GM23338 (cell line): ENCODE data around the gene ITGA2. TPM values are rescaled to one million over a fixed set of nuclear protein-coding genes. Genes with fewer than 3 reads are reported as not detected.

Experiments used
- ATAC-seq: fragments of 200-7000 bp; cut with Tn5 transposase; 3 replicates; pipeline ENCODE4 v1.9.1; 2020
- DNase-seq: peaks from one replicate; pipeline ENCODE4 v3.0.0-alpha.2; 2015; ENCODE audit warnings: low spot score
- H2AFZ ChIP-seq: fragments of 200-600 bp; sonication (generic); 2 replicates; pipeline ENCODE4 v1.8.0; 2016; ENCODE audit warnings: antibody characterized with exemption, mild to moderate bottlenecking, moderate library complexity
- H3F3A ChIP-seq: fragments of 200-600 bp; sonication (generic); replicated peaks from 2 replicates; pipeline ENCODE4 v1.8.0; 2017; ENCODE audit warnings: antibody characterized with exemption, mixed run types, low read depth
- H3K27ac ChIP-seq: fragments of 200-600 bp; sonication (generic); 2 replicates; pipeline ENCODE4 v1.6.1; 2016; ENCODE audit warnings: low read depth
- H3K27me3 ChIP-seq: fragments of 200-600 bp; sonication (generic); 2 replicates; pipeline ENCODE4 v1.8.0; 2016; ENCODE audit warnings: mild to moderate bottlenecking, mixed run types, moderate library complexity; ENCODE audit not compliant: insufficient read depth
- H3K36me3 ChIP-seq: fragments of 200-600 bp; sonication (generic); 2 replicates; pipeline ENCODE4 v1.8.0; 2016; ENCODE audit warnings: mild to moderate bottlenecking; ENCODE audit not compliant: insufficient read depth
- H3K4me1 ChIP-seq: fragments of 200-600 bp; sonication (generic); 2 replicates; pipeline ENCODE4 v1.8.0; 2016; ENCODE audit warnings: mild to moderate bottlenecking, moderate library complexity; ENCODE audit not compliant: insufficient read depth
- H3K4me2 ChIP-seq: fragments of 200-600 bp; sonication (generic); 2 replicates; pipeline ENCODE4 v1.7.1; 2017; ENCODE audit warnings: mixed run types
- H3K4me3 ChIP-seq: fragments of 200-600 bp; sonication (generic); 2 replicates; pipeline ENCODE4 v1.6.1; 2016; ENCODE audit warnings: mixed run types
- H3K79me2 ChIP-seq: fragments of 200-600 bp; sonication (generic); replicated peaks from 2 replicates; pipeline ENCODE4 v1.8.0; 2017; ENCODE audit warnings: mild to moderate bottlenecking; ENCODE audit not compliant: insufficient read depth
- H3K9me2 ChIP-seq: fragments of 200-600 bp; sonication (generic); 2 replicates; pipeline ENCODE4 v1.8.0; 2017; ENCODE audit not compliant: insufficient read depth
- H4K20me1 ChIP-seq: fragments of 200-600 bp; sonication (generic); replicated peaks from 2 replicates; pipeline ENCODE4 v1.8.0; 2017; ENCODE audit warnings: mild to moderate bottlenecking; ENCODE audit not compliant: insufficient read depth
- H3K27ac Mint-ChIP-seq: 2 replicates; pipeline ENCODE4 v1.8.0; 2020; ENCODE audit warnings: inconsistent platforms, mild to moderate bottlenecking, moderate library complexity, mixed read lengths
- H3K27me3 Mint-ChIP-seq: 3 replicates; pipeline ENCODE4 v1.8.0; 2022; ENCODE audit warnings: low read depth, mild to moderate bottlenecking, moderate library complexity, mixed read lengths, inconsistent platforms; ENCODE audit not compliant: insufficient read depth, poor library complexity
- H3K36me3 Mint-ChIP-seq: 3 replicates; pipeline ENCODE4 v1.8.0; 2021; ENCODE audit warnings: low read depth, mild to moderate bottlenecking, inconsistent platforms, moderate library complexity, mixed read lengths
- H3K4me1 Mint-ChIP-seq: 3 replicates; pipeline ENCODE4 v1.8.0; 2020; ENCODE audit warnings: mild to moderate bottlenecking, inconsistent platforms, mixed read lengths
- H3K4me3 Mint-ChIP-seq: 3 replicates; pipeline ENCODE4 v1.8.0; 2021; ENCODE audit warnings: moderate library complexity, mild to moderate bottlenecking, inconsistent platforms, mixed read lengths
- H3K9me3 Mint-ChIP-seq: 3 replicates; pipeline ENCODE4 v1.8.0; 2020; ENCODE audit warnings: moderate library complexity, mild to moderate bottlenecking, inconsistent platforms, mixed read lengths
- ETS1 ChIP-seq: IDR thresholded peaks from 2 replicates; pipeline ENCODE4 v1.6.1; 2016; ENCODE audit warnings: antibody characterized with exemption
- EZH2 ChIP-seq: fragments of 200-600 bp; sonication (generic); IDR thresholded peaks from one replicate; pipeline ENCODE4 v1.8.0; 2017; ENCODE audit warnings: antibody characterized with exemption, mild to moderate bottlenecking, low read depth; ENCODE audit not compliant: unreplicated experiment
- EZH2phosphoT487 ChIP-seq: fragments of 200-600 bp; sonication (generic); IDR thresholded peaks from one replicate; pipeline ENCODE4 v1.8.1; 2018; ENCODE audit warnings: antibody characterized with exemption; ENCODE audit not compliant: unreplicated experiment
- JUNB ChIP-seq: IDR thresholded peaks from one replicate; pipeline ENCODE4 v1.6.1; 2016; ENCODE audit warnings: antibody characterized with exemption; ENCODE audit not compliant: unreplicated experiment
- NANOG ChIP-seq: IDR thresholded peaks from 2 replicates; pipeline ENCODE4 v1.6.1; 2016; ENCODE audit warnings: antibody characterized with exemption, borderline replicate concordance
- POLR2AphosphoS5 ChIP-seq: IDR thresholded peaks from 2 replicates; pipeline ENCODE4 v1.6.1; 2016; ENCODE audit warnings: antibody characterized with exemption, low read depth
- ZNF114 ChIP-seq: fragments of 250-450 bp; sonication (Bioruptor Pico); IDR thresholded peaks from 2 replicates; pipeline ENCODE4 v1.5.0; 2020; ENCODE audit warnings: mild to moderate bottlenecking, moderate library complexity
- ZNF331 ChIP-seq: fragments of 250-450 bp; sonication (Bioruptor Pico); IDR thresholded peaks from 2 replicates; pipeline ENCODE4 v1.5.0; 2020; ENCODE audit warnings: low read depth, mild to moderate bottlenecking, moderate library complexity
- ZNF462 ChIP-seq: fragments of 250-450 bp; sonication (Bioruptor Pico); IDR thresholded peaks from 2 replicates; pipeline ENCODE4 v1.5.0; 2020; ENCODE audit warnings: mild to moderate bottlenecking, moderate library complexity
- polyA plus RNA-seq: library from polyadenylated mRNA; unstranded; fragments of >200 nt; fragmentation: Nextera tagmentation; extraction: Ambion mirVana; gene quantifications from 2 replicates; pipeline ENCODE4 v1.2.1, GENCODE V29; 2016
- total RNA-seq: library from RNA; depleted of rRNA; stranded (reverse); fragments of >200 nt; shearing (Covaris generic); gene quantifications from 2 replicates; pipeline ENCODE4 v1.2.3, GENCODE V29; 2014
- TF ChIP-seq, protein P1 (sequence below): IDR thresholded peaks from one replicate; pipeline ENCODE4 v1.6.1; 2018; ENCODE audit warnings: antibody characterized with exemption; ENCODE audit not compliant: unreplicated experiment

The ITGA2 gene
- total and polyA plus RNA-seq, 2 experiments from 2014 or later, result 2.6 to 7.1 TPM

GRCh38 chr5:53017383-53017782 lies 28.2 kb downstream of the ITGA2 start (continued):
- TF ChIP-seq, protein P1, sequence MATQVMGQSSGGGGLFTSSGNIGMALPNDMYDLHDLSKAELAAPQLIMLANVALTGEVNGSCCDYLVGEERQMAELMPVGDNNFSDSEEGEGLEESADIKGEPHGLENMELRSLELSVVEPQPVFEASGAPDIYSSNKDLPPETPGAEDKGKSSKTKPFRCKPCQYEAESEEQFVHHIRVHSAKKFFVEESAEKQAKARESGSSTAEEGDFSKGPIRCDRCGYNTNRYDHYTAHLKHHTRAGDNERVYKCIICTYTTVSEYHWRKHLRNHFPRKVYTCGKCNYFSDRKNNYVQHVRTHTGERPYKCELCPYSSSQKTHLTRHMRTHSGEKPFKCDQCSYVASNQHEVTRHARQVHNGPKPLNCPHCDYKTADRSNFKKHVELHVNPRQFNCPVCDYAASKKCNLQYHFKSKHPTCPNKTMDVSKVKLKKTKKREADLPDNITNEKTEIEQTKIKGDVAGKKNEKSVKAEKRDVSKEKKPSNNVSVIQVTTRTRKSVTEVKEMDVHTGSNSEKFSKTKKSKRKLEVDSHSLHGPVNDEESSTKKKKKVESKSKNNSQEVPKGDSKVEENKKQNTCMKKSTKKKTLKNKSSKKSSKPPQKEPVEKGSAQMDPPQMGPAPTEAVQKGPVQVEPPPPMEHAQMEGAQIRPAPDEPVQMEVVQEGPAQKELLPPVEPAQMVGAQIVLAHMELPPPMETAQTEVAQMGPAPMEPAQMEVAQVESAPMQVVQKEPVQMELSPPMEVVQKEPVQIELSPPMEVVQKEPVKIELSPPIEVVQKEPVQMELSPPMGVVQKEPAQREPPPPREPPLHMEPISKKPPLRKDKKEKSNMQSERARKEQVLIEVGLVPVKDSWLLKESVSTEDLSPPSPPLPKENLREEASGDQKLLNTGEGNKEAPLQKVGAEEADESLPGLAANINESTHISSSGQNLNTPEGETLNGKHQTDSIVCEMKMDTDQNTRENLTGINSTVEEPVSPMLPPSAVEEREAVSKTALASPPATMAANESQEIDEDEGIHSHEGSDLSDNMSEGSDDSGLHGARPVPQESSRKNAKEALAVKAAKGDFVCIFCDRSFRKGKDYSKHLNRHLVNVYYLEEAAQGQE, result no peak
- TF ChIP-seq EZH2phosphoT487, result no peak
- TF ChIP-seq EZH2, result no peak
- TF ChIP-seq ZNF331 (CRISPR knock-in tag), result no peak

DNA sequence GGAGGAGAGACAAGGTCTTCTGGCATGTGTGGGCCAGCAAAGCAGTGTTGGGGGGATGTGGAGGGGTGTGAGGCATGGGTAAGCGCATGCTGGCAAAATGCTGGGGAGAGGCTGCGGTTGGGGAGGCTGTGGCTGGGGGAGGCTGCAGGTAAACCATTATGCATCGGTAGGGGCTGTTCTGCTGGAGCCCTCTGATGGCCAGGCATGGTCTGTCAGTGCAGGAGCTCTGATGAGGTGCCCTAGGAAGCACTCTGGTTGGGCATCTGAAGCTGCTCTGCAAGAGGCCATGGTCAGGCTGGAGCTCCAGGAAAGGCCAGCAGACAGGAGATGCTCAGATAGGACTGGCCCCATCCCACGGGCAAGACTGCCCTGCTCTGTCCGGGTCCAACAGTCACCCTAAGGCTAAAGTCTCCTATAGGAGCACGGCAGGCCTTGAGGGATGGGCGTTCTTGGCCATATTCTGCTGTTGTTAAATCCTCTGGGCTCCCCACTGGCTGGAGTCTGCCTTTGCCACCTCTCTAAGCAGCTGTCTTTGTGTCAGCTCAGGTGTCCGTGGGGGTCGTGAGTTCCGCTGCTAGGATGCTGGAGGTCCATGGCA lies 28.7 kb downstream of the ITGA2 start:
- Histone ChIP-seq H3K79me2 (no peaks in the 10 kb centered on the region), H3K9me2 (peaks cover 12% of the 10 kb centered on the region; the same call in 1 of the 2 replicates), H4K20me1 (no peaks in the 10 kb centered on the region), H3K36me3 (no peaks in the 10 kb centered on the region), H3K27ac (no peak overlapping the region), H3K4me2 (no peak overlapping the region), H3F3A (no peaks in the 10 kb centered on the region), H3K4me1 (no peaks in the 10 kb centered on the region), H2AFZ (no peak overlapping the region), H3K4me3 (no peak overlapping the region), H3K27me3 (no peaks in the 10 kb centered on the region)
- no peak for ATAC-seq
- Mint-ChIP-seq H3K36me3 (no peaks in the 10 kb centered on the region), H3K27me3 (peaks cover 1% of the 10 kb centered on the region), H3K9me3 (no peaks in the 10 kb centered on the region; the same call in 2 of the 3 replicates), H3K27ac (no peak overlapping the region), H3K4me1 (no peaks in the 10 kb centered on the region), H3K4me3 (no peak overlapping the region)
- DNase-seq, result no peak
- TF ChIP-seq NANOG, result no peak
- TF ChIP-seq ZNF114 (CRISPR knock-in tag), result no peak
- no peak for TF ChIP-seq ZNF331 (CRISPR knock-in tag)
- no peak for TF ChIP-seq ZNF462
- TF ChIP-seq, protein P1, result no peak
- no peak for TF ChIP-seq ETS1
- no peak for TF ChIP-seq JUNB
- no peak for TF ChIP-seq POLR2AphosphoS5
